Sciatic nerve (tissue), 2 donors: ENCODE measurements around the gene DCHS2. TPM values are rescaled to one million over a fixed set of nuclear protein-coding genes. Genes with fewer than 3 reads are reported as not detected.

ENCODE experiments used
- ATAC-seq: fragments of 200-7000 bp; cut with Tn5 transposase; one replicate; pipeline ENCODE4 v1.9.1; 2020; ENCODE audit warnings: mild to moderate bottlenecking, moderate library complexity
- DNase-seq: peaks from one replicate; pipeline ENCODE4 v3.0.0-alpha.2; 2020; ENCODE audit warnings: low spot score
- intact Hi-C: fragments of 100-400 bp; cut with DNase I; formaldehyde crosslinking; loops from one replicate; pipeline ENCODE4 v1.14.2; 2022
- total RNA-seq: library from RNA; stranded (reverse); fragmentation: NEBNext Ultra II Directional; extraction: Animal tissue kit (Norgen Biotek cat#: 25700); gene quantifications from one replicate; pipeline ENCODE4 v1.2.1, GENCODE V29; 2021
- donor health status: DM: no; HTN: no; CAD: no.
- donor health status: DM: no; HTN: no; CAD: no.

Gene DCHS2
- total RNA-seq, 1 donor from 2014 or later: not detected

DNA sequence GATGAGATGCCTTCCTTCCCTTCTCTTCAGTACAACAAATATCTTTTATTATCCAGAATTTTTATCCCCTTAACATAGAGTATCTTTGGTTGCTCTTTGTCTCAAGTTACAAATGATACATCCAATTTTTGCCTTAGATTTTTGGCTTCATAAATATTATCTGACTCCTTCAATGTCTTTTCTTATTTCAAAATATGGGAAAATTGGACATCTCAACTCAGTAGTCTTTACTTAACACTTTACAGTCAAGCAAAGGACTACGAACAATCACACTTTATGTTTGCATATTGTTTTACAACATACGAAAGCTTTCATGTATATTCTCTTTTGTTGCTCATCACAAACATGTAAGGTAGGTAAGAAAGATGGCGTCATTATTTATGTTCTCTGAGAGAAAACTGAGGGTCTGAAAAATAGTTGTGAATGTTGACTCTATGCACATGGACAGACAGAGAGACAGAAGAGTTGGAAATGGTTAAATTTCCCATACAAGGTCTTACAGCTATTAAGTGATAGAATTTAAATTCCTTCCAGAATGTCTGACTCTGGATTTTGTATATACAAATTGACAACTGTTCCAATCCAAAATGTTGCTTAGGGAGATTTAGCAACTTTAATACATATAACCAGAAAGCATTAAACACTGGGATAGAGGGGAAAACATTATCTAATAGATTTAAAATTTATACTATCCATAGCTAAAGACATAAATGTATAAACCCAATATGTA lies 29.4 kb downstream of the DCHS2 start:
- no peak for ATAC-seq
- intact Hi-C loops: no loop called here
- DNase-seq: no peak

DNA sequence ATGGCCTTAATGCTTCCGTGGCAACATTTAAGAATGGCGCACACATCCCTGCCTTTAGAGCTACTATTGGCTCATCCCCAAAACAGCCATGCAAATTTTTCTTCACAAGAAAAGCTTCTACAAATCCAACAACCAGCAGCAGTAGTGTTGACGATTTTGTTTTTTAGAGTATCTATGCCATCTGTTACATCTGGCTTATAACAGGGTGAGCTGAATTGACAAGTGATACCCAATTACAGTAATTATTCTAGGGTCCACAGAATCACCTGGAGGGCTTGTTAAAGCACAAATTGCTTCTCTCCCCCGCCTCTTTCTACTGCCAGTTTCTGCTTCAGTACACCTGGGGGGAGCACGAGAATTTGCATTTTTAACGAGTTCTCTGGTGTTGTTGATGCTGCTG lies 34.1 kb downstream of the DCHS2 start:
- DNase-seq: no peak
- intact Hi-C loops: no loop called here
- ATAC-seq: no peak

DNA sequence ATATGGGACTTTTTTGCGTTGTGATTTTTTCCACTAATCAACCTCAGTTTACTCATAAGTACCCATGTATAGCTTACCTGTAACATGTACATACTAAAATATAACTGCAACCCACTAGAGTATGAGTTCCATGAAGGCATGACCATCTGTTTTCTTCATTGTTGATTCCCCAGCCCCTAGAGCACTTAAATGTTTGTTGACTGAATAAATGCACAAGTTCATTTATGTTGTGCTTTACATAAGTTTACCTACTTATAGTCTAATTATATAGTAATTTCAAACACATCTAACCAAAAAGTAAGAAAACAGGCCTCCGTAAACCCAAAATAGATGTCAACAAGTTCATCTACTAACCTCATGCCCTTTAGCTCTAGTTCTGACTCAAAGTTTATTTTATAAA lies 34.7 kb downstream of the DCHS2 start:
- intact Hi-C loops: no loop called here
- ATAC-seq (no peak), DNase-seq (no peak)

DNA sequence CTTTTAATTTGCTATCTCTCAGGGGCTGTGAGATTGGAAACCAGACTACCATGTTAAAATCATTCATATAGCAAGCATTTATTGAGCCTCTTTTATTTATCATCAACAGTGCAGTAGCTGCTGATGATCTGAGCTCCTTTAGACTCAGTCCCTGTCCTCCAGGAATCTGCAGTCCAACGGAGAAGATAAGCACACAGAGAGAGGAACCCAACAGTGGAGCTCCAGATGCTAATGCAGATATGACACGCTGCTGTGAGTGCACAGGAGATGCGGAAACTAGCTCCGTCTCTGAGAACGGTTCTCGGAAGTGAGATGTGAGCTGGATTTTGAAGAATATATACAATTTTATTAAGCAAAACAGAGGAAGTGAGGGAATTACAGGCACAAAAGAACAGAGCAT lies 35.4 kb downstream of the DCHS2 start:
- intact Hi-C loops: no loop called here
- DNase-seq (no peak), ATAC-seq (no peak)

DNA sequence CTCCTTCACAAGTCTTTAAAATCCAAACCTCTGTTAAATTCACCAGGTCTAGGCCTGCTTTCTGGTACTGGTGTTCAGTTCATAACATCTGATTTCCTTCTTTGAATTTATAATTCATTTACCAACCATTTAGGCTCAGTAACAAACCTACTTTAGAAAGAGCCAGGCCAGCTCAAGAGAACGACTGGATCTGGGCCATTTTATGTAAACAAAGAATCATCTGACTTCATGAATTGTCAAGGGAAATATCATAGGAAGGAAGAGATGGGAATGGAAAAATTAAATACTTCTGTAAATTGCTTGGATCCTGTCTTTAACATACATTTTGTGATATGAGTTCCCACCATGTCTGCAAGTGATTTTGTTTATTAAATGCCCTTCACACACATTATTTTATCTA lies 36.5 kb downstream of the DCHS2 start:
- intact Hi-C loops: no loop called here
- DNase-seq: no peak
- no peak for ATAC-seq

DNA sequence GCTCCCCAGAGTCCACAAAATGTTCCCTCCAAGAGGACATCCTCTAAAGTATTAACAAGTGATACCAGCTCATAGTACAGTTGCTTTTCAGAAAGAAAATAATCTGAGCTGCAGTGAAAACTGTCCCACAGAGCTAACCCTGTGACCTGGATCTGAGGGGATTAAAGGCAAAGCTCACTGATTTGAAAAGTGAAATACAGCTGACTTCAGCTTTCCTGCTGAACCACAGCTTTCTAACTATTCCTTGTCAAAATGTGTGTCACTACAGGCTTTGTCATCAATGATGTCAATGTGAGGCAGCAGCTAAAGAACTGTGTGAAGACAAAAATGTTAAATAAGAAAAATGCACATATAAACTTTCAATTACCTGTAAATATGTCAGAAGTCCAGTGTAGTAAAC lies 36.9 kb downstream of the DCHS2 start:
- ATAC-seq (no peak), DNase-seq (no peak)
- intact Hi-C loops: no loop called here

DNA sequence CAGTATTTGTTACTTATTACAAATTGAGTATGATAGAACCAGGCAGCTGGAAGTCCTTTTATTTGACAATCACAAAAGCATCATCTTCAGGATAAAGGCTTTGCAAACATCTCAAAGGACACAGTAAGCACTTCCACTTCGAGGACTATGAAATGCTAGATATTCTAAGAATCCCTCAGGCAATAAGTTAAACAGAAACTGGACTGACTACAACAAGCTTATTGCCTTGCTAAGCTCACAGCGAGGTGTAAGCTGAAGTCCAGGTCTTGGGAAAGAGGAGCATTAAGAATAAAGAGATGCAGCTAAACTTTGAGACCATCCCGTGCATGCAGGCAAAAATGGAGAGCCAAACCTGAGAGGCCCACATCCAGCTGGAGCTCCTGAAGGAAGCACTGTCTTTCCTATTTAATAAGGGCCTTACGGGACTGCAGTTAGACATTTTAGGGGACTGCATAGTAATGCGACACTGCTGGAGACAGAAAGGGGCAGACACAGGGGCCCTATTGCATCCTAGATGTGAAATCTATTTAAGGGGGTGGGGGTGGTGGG lies 38.7 kb downstream of the DCHS2 start:
- DNase-seq (no peak), ATAC-seq (no peak)
- intact Hi-C loops: no loop called here

DNA sequence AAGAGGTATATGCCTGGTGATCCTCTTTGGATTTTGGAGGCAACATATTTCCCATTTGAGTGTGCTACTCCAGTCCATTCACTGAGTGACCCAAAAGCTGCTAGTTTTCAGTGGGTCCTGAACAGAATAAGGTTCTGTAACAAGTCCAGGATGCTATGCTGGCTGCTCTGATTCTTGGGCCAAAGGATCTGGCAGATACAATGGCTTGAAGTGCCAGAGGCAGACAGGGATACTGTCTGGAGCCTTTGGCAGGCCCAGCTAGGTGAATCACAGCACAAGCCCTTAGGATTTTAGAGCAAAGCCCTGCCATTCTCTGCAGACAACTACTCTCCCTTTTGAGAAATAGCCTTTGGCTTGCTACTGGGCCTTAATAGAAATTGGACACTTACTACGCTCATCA lies 40.6 kb downstream of the DCHS2 start:
- intact Hi-C loops: no loop called here
- ATAC-seq (no peak), DNase-seq (no peak)

DNA sequence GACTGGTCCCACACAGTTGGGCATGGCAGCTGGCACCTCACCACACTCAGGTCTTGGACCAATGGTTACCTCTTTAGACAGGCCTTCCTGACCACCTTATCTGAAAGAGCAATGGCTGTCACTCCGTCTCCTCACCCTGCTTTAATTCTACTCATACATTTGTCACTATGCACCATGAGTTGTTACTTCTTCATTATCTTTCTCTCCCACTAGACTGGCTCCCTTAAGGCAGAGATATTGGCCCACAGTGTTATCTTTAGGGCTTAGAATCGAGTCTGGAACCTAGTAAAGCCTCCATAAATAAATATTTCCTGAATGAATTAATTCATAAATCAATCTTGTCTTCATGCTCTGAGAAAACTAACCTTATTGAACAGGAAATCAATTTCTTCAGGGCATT lies 46.6 kb downstream of the DCHS2 start:
- DNase-seq (no peak), ATAC-seq (no peak)
- intact Hi-C loops: no loop called here

DNA sequence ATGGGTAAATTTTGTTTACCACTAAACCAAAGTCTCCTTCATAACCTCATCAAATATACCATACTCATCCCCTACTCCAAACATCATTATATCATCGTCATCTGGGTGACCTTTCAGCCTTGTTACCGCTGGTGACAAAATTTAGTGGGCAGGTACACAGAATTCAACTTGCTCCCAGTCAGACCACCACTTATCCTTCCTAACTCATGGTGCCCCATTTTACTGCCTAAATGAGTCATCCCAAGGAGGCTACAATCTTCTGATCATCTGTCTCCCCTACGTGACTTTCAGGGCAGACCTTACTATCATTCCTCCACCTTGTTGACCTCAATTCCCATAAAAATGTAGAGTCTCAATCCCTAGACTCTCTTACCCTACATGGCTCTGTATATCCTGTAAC lies 49.6 kb downstream of the DCHS2 start:
- intact Hi-C loops: no loop called here
- DNase-seq (no peak), ATAC-seq (no peak)

DNA sequence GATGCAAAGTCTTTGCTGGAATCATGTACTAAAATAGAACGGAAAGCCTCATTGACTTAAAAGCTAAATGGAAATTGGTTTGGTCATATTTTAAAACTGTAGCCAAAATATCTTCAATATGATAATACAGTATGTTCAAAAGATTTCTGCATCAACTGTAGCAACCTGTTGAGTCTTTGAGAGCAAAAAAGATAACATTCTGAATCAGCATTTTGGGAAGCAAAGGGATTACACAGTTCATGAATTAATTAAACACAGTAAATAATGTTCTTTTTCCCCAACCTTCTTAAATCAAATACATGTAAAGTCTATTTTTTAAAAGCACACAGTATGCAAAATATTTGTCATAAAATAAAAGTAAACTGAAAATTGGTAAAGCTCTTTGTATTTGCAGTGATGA lies 50.5 kb downstream of the DCHS2 start:
- DNase-seq (no peak), ATAC-seq (no peak)
- intact Hi-C loops: no loop called here

DNA sequence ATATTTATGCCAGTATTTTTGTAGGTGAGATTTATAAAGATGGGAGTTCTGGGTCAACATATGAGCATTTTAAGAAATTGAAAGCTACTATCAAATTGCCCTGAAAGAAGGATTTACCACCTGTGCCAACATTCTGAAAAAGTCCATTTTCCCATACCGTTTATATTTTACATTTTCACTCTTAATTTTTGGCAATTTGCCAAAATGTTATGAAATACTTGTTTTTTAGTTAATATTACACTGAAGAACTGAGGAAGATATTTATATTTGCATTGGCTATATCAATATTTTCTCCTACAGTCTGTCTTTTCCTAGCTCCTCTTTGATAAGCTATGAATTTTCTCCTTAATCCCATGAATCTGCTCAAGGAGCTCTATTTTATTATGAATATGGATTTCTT lies 52.4 kb downstream of the DCHS2 start:
- intact Hi-C loops: no loop called here
- ATAC-seq (no peak), DNase-seq (no peak)

DNA sequence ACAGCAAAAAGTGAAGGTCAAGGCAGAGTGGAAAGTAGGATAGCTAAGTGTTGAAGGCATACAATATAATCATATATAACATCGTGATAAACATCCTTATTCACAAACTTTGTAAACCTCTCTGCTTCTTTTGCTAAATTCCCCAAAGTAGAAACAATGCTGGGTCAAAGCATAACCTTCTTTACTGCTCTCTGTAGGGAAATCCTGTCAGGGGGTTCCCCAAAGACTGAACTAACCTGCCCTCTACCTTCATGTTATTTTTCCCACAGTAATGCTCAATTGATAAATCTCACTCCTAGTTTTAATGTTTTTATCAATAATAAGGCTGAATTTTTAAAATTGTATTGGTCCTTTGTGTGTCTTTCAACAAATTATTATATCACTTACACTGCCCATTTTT lies 55.7 kb downstream of the DCHS2 start:
- no peak for ATAC-seq

DNA sequence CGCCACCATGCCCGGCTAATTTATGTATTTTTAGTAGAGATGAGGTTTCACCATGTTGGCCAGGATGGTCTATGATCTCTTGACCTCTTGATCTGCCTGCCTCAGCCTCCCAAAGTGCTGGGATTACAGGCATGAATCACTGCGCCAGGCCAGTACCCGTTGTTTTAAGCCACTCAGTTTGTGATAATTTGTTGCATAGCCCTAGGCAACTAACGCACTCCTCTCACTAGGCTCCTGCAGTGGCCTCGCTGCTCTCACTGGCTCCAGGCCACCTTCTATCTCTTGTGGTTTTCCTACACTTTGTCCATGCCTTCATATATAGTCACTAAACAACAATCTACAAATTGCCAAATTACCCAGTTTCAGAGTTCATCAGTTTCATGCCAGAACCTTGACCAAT lies 58.1 kb downstream of the DCHS2 start:
- no peak for ATAC-seq
- intact Hi-C loops: no loop called here

More for the DNA sequence above, 55.7 kb downstream of the DCHS2 start:
- no peak for DNase-seq
- intact Hi-C loops: no loop called here

DNA sequence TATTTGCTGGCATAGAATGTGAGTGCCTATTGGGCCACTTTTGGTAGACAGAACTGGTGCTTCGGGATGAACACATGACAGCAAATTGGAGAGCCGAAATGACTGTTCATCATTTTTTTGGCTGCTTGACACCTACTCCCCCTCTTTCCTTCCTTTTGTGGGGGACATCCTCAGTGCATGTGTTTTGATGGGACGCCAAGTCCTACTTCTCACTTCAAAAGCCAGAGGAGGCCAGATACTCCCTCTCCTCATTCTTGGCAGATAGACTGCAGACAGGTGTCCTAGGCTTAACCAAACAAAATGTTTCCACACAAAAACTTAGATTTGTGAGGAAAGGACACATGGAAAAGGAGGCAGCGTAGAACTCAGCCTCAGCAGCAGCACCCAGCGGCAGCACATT lies 62.4 kb downstream of the DCHS2 start:
- intact Hi-C loops: no loop called here
- DNase-seq (no peak), ATAC-seq (no peak)

More for the DNA sequence above, 58.1 kb downstream of the DCHS2 start:
- DNase-seq: no peak

DNA sequence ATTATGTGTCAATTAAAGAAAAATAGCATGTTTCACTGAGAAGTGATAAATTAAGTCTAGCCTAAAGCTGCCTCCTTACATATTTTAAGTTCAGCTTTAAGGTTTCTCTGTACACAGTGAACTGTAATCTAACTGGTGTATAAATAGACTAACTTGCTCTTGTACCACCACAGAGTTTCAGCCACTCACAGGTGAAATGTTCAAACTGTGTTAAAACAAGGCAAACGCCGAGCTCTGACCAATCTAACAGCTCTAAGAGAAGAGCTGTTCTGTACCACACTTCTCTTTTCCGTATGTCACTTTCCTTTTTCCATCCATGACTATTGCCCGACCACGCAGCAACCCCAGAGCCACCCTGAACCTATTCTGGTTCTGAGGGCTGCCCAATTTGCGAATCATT lies 64.5 kb downstream of the DCHS2 start:
- DNase-seq: no peak
- no peak for ATAC-seq
- intact Hi-C loops: no loop called here

DNA sequence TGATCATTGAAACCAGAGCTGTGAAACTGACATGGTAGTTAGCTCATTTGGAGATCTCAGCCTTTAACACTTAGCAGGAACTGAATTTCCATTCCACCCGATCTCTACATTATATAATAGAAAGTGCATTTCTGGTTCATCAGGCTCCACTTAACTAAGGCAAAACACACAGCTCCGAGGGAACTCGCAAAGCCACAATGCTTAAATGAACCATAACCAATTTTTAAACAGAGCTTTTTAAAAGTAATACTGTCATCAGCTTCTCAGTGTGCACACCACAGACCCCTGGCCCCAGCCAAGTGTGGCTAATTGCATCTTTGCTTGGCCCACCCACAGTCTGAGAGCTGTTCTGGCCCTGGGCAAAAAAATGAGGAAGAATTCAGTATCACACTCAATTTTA lies 66.1 kb downstream of the DCHS2 start:
- DNase-seq: no peak
- no peak for ATAC-seq
- intact Hi-C loops: no loop called here

DNA sequence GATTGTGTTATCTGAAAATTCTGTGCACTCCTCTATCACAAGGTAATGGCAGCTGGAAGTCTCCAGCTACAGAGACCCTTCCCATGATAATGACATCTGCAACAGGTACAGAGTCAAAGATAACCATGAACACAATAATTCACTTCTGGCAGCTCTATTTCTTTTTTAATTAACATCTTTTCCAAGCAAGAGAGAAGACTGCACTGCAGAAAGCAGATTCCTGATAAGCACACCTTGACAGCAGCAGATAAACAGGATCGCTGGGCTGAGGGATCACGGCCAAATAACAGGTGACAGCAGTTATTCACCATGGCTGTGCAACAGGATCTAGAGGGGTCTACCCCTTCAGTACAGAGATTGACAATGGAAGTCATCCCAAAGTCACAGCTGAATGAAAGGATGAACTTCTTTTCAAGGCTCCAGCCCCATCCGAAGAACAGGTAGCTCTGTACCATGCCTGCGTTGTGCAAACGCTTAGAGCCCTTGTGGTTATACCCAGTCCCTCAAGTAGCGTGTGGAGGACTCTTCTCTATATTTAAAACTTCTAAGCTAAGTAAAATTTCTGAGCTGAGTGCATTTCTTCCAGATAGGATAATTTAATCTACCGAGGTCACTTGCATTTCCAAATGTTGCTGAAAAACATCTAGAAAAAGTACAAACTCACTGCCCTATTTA lies 66.7 kb downstream of the DCHS2 start:
- ATAC-seq: no peak
- intact Hi-C loops: no loop called here
- DNase-seq: no peak

DNA sequence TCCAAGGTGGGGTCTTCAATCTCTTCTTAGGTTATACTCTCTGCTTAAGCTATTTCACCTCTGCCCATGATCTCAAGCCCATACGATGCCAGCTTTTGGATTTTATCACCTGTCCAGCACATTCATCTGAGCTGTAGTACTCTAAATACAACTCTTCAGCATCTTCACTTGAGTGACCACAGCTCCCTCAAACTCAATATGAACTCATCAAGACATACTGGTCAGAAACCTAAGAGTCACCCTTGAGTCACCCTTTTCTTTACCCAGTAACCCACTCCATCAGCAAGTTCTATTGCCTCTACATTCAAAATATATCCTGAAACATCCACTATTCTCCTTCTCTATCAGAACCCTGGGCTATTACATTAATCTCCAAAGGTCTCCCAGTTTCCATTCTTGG lies 69.4 kb downstream of the DCHS2 start:
- intact Hi-C loops: no loop called here
- ATAC-seq (no peak), DNase-seq (no peak)

DNA sequence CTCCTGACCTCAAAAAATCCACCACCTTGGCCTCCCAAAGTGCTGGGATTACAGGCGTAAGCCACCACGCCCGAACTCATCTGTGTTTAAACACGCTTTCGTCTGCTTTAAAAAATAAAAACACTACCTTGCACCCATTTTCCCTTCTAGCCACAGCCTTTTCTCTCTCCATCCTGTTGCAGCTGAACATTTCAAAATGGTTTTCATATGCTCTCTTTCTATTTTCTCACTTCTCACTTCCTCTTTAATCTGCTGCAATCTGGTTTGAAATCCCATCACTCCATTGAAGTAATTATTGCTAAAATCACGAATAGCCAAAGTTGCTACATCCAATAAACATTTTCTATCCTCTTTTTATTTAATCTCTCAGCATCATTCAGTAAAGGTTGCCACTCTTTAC lies 70.0 kb downstream of the DCHS2 start:
- ATAC-seq (no peak), DNase-seq (no peak)
- intact Hi-C loops: no loop called here

DNA sequence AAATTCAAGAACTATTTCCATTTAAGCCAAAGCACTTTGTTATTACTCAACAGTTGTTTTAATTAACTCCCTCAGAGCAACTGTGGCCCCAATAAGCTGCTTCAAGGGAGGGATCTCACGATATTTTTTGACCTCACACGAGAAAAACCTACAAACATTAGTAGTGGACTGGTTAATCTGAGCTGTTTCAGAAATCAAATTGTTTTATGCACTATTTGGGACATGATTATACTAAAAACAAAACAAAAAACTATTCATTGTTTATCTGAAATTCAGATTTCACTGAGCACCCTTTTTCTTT lies 74.3 kb downstream of the DCHS2 start:
- intact Hi-C loops: no loop called here
- DNase-seq (no peak), ATAC-seq (no peak)
